Muscle layer of colon (tissue), 2 donors: ENCODE data around the gene BRD9.
"Not testable (repeated sequence)": the region's sequence is repeated elsewhere in the genome, so short reads cannot be mapped to it uniquely, and the experiment has no call there.

ENCODE experiments used
- H3K27ac ChIP-seq: one replicate; pipeline ENCODE4 v1.7.0; 2013; ENCODE audit warnings: low read depth, mild to moderate bottlenecking, low read length, moderate library complexity
- H3K27me3 ChIP-seq, 2 donors: one replicate each; pipeline ENCODE4 v1.7.0; 2013; ENCODE audit warnings: low read length in 2 of 2, mild to moderate bottlenecking in 2 of 2; ENCODE audit not compliant: insufficient read depth in 2 of 2, control insufficient read depth in 1 of 2
- H3K36me3 ChIP-seq: one replicate; pipeline ENCODE4 v1.7.0; 2013; ENCODE audit warnings: mild to moderate bottlenecking, low read length; ENCODE audit not compliant: insufficient read depth
- H3K4me1 ChIP-seq: one replicate; pipeline ENCODE4 v1.7.0; 2013; ENCODE audit warnings: mild to moderate bottlenecking, low read length; ENCODE audit not compliant: insufficient read depth
- H3K4me3 ChIP-seq, 2 donors: one replicate each; pipeline ENCODE4 v1.7.0; 2013; ENCODE audit warnings: low read length in 2 of 2, low read depth in 1 of 2, mild to moderate bottlenecking in 1 of 2, moderate library complexity in 1 of 2
- H3K9ac ChIP-seq: one replicate; pipeline ENCODE4 v1.7.0; 2013; ENCODE audit warnings: low read length
- H3K9me3 ChIP-seq: one replicate; pipeline ENCODE4 v1.7.0; 2013; ENCODE audit warnings: mild to moderate bottlenecking, low read length
- donor health status: abdominal sarcoma.
- donor health status: Adenocarcinoma of cecum.

BRD9 gene

GRCh38 chr5:859798-860296 is 32.8 kb downstream of the BRD9 start:
- Histone ChIP-seq H3K9ac (no peak overlapping the region), H3K27me3 (no peaks in the 10 kb centered on the region), H3K4me3 (no peak overlapping the region)

DNA sequence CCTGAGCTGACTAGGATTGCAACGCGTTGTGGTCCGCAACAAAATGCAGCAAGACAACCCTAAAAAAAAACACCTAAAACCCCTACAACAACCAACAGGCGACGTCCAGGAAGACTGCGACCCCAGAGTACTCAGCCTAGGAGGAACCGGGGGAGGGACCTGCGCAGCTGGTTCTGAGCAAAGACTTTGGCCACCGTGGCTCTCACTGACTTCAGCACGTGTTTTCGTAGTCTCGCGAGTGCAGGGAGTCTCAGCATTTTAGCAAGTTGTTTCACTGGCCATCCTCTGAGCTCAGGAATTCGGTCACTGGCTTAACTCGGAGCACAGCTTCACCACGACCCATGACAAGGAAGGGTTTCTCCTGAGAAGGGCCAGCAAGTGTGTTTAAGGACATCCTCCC is 33.2 kb downstream of the BRD9 start:
- Histone ChIP-seq H3K4me3 (no peak overlapping the region), H3K36me3 (peaks cover 18% of the 10 kb centered on the region), H3K4me1 (no peaks in the 10 kb centered on the region), H3K9me3 (no peaks in the 10 kb centered on the region), H3K9ac (no peak overlapping the region), H3K27ac (no peak overlapping the region), H3K27me3 (no peaks in the 10 kb centered on the region)

More at GRCh38 chr5:859798-860296, 32.8 kb downstream of the BRD9 start:
- no peaks in the 10 kb centered on the region for H3K4me1 ChIP-seq
- no peak overlapping the region for H3K27ac ChIP-seq
- H3K36me3 ChIP-seq: peaks cover 22% of the 10 kb centered on the region
- H3K9me3 ChIP-seq: no peaks in the 10 kb centered on the region

GRCh38 chr5:858726-859125 is 33.9 kb downstream of the BRD9 start:
- Histone ChIP-seq H3K27ac (no peak overlapping the region), H3K27me3 (peaks cover 0 to 1% of the 10 kb centered on the region in 2 donors), H3K4me1 (no peaks in the 10 kb centered on the region), H3K36me3 (peaks cover 11% of the 10 kb centered on the region), H3K4me3 (no peak overlapping the region), H3K9me3 (no peaks in the 10 kb centered on the region), H3K9ac (no peak overlapping the region)

GRCh38 chr5:856531-857425 is 35.8 kb downstream of the BRD9 start:
- Histone ChIP-seq H3K27me3 (peaks cover 0 to 14% of the 10 kb centered on the region in 2 donors), H3K9me3 (no peaks in the 10 kb centered on the region), H3K36me3 (no peaks in the 10 kb centered on the region), H3K4me3 (no peak overlapping the region), H3K27ac (no peak overlapping the region), H3K4me1 (no peaks in the 10 kb centered on the region), H3K9ac (no peak overlapping the region)

GRCh38 chr5:855771-856530 is 36.6 kb downstream of the BRD9 start:
- Histone ChIP-seq H3K27me3 (peaks cover 0 to 14% of the 10 kb centered on the region in 2 donors), H3K9me3 (no peaks in the 10 kb centered on the region), H3K4me3 (no peak overlapping the region), H3K27ac (no peak overlapping the region), H3K9ac (no peak overlapping the region), H3K36me3 (no peaks in the 10 kb centered on the region), H3K4me1 (no peaks in the 10 kb centered on the region)

DNA sequence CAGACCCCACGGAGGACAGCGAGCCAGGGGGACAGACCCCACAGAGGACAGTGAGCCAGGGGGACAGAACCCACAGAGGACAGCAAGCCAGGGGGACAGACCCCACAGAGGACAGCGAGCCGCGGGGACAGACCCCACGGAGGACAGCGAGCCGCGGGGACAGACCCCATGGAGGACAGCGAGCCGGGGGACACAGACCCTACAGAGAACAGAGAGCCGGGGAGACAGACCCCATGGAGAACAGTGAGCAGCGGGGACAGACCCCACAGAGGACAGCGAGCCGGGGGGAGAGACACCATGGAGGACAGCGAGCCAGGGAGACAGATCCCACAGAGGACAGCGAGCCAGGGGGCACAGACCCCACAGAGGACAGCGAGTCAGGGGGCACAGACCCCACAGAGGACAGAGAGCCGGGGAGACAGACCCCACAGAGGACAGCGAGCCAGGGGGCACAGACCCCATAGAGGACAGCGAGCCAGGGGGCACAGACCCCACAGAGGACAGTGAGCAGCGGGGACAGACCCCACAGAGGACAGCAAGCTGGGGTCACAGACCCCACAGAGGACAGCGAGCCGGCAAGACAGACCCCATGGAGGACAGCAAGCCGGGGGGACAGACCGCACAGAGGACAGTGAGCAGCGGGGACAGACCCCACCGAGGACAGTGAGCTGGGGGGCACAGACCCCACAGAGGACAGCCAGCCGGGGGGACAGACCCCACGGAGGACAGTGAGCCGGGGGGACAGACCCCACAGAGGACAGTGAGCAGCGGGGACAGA is 37.4 kb downstream of the BRD9 start:
- Histone ChIP-seq H3K9me3 (no peaks in the 10 kb centered on the region), H3K27ac (no peak overlapping the region), H3K4me3 (no peak overlapping the region), H3K4me1 (no peaks in the 10 kb centered on the region), H3K9ac (no peak overlapping the region), H3K27me3 (peaks cover 1 to 20% of the 10 kb centered on the region in 2 donors), H3K36me3 (no peaks in the 10 kb centered on the region)

DNA sequence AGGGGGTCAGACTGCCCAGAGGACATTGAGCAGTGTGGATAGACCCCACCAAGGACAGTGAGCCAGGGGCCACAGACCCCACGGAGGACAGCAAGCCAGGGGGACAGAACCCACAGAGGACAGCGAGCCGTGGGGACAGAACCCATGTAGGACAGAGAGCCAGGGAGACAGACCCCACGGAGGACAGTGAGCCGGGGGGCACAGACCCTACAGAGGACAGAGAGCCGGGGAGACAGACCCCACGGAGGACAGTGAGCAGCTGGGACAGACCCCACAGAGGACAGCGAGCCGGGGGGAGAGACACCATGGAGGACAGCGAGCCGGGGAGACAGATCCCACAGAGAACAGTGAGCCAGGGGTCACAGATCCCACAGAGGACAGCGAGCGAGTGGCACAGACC is 38.4 kb downstream of the BRD9 start:
- H3K4me1 ChIP-seq: no peaks in the 10 kb centered on the region
- H3K27ac ChIP-seq: no peak overlapping the region
- H3K27me3 ChIP-seq: peaks cover 8 to 29% of the 10 kb centered on the region in 2 donors
- H3K9me3 ChIP-seq: no peaks in the 10 kb centered on the region
- H3K36me3 ChIP-seq: no peaks in the 10 kb centered on the region
- H3K4me3 ChIP-seq: no peak overlapping the region
- no peak overlapping the region for H3K9ac ChIP-seq

GRCh38 chr5:853416-854090 is 39.0 kb downstream of the BRD9 start:
- not testable (repeated sequence) for H3K9me3 ChIP-seq, H3K27ac ChIP-seq, H3K36me3 ChIP-seq, H3K9ac ChIP-seq, H3K4me3 ChIP-seq, H3K4me1 ChIP-seq
- H3K27me3 ChIP-seq: peaks cover 8 to 34% of the 10 kb centered on the region in 2 donors

DNA sequence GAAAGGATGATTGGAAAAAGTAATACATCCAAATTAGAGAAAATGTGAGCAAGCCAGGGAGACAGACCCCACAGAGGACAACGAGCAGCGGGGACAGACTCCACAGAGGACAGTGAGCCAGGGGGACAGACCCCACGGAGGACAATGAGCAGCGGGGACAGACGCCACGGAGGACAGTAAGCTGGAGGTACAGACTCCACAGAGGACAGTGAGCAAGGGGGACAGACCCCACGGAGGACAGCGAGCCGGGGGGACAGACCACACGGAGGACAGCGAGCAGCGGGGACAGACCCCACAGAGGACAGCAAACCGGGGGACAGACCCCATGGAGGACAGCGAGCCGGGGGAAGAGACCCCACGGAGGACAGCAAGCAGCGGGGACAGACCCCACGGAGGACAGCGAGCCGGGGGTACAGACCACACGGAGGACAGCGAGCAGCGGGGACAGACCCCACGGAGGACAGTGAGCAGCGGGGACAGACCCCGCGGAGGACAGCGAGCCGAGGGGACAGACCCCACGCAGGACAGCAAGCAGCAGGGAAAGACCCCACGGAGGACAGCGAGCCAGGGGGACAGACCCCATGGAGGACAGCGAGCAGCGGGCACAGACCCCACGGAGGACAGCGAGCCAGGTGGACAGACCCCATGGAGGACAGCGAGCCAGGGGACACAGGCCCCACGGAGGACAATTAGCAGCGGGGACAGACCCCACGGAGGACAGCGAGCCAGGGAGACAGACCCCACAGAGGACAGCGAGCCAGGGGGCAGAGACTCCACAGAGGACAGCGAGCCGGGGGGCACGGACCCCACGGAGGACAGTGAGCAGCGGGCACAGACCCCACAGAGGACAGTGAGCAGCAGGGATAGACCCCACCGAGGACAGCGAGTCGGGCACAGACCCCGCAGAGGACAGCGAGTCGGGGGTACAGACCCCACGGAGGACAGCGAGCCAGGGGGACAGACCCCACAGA is 39.9 kb downstream of the BRD9 start:
- no peak overlapping the region for H3K4me3 ChIP-seq
- no peak overlapping the region for H3K27ac ChIP-seq
- peaks cover 8 to 34% of the 10 kb centered on the region in 2 donors for H3K27me3 ChIP-seq
- no peak overlapping the region for H3K9ac ChIP-seq
- no peaks in the 10 kb centered on the region for H3K9me3 ChIP-seq
- no peaks in the 10 kb centered on the region for H3K36me3 ChIP-seq
- no peaks in the 10 kb centered on the region for H3K4me1 ChIP-seq

- H3K36me3 ChIP-seq: no peaks in the 10 kb centered on the region
- H3K27me3 ChIP-seq: peaks cover 8 to 34% of the 10 kb centered on the region in 2 donors
- no peaks in the 10 kb centered on the region for H3K9me3 ChIP-seq
- no peak overlapping the region for H3K9ac ChIP-seq
- no peak overlapping the region for H3K4me3 ChIP-seq
- H3K27ac ChIP-seq: no peak overlapping the region
- H3K4me1 ChIP-seq: no peaks in the 10 kb centered on the region
Measured at GRCh38 chr5:852018-852417, 40.6 kb downstream of the BRD9 start.
